Central memory CD8-positive, alpha-beta T cell (primary cell): ENCODE measurements around the gene XPO4.
"Not testable (repeated sequence)": the region's sequence is repeated elsewhere in the genome, so short reads cannot be mapped to it uniquely, and the experiment has no call there.

Source experiments
- ATAC-seq: fragments of 150-1000 bp; cut with Tn5 transposase; replicated peaks from 2 replicates; pipeline ENCODE4 v1.10.0; 2022; ENCODE audit warnings: mild to moderate bottlenecking, moderate FRiP score, moderate number of reproducible peaks; ENCODE audit not compliant: poor library complexity, severe bottlenecking; ENCODE audit errors: extremely low read depth
- DNase-seq, 2 donors: peaks; one replicate each; pipeline ENCODE4 v3.0.0; 2021; ENCODE audit warnings: low spot score in 2 of 2
- H3K27ac Mint-ChIP-seq: one replicate; pipeline ENCODE4 v1.8.0; 2022; ENCODE audit warnings: low read depth, mild to moderate bottlenecking, moderate library complexity, mixed read lengths
- H3K27me3 Mint-ChIP-seq: one replicate; pipeline ENCODE4 v1.8.0; 2022; ENCODE audit warnings: mixed read lengths
- H3K36me3 Mint-ChIP-seq: one replicate; pipeline ENCODE4 v1.8.0; 2022; ENCODE audit warnings: mild to moderate bottlenecking, moderate library complexity, mixed read lengths; ENCODE audit not compliant: insufficient read depth
- H3K4me1 Mint-ChIP-seq: one replicate; pipeline ENCODE4 v1.8.0; 2022; ENCODE audit warnings: mixed read lengths
- H3K4me3 Mint-ChIP-seq: one replicate; pipeline ENCODE4 v1.8.0; 2022; ENCODE audit warnings: mild to moderate bottlenecking, moderate library complexity, mixed read lengths
- H3K9me3 Mint-ChIP-seq: one replicate; pipeline ENCODE4 v1.8.0; 2022; ENCODE audit warnings: mixed read lengths

Gene XPO4

GRCh38 chr13:20902438-20903163 is at the start of gene XPO4:
XPO4 (minus strand) TSS chr13:20902746; CDS start chr13:20902738, 8 bp downstream.
- H3K4me3 Mint-ChIP-seq = peak within 1 kb of the TSS; percentile 97
- peaks cover 32% of the 10 kb centered on the region for H3K4me1 Mint-ChIP-seq
- no peaks in the 10 kb centered on the region for H3K27me3 Mint-ChIP-seq
- DNase-seq (peak; percentile 54 to 60), ATAC-seq (peak; percentile 93)
- H3K9me3 Mint-ChIP-seq = no peaks in the 10 kb centered on the region
- peak within 1 kb of the TSS; percentile 99 for H3K27ac Mint-ChIP-seq
- peaks cover 18% of the 10 kb centered on the region for H3K36me3 Mint-ChIP-seq

- not testable (repeated sequence) for H3K36me3 Mint-ChIP-seq, ATAC-seq, H3K4me3 Mint-ChIP-seq, H3K9me3 Mint-ChIP-seq, H3K4me1 Mint-ChIP-seq, H3K27ac Mint-ChIP-seq, DNase-seq
- peaks cover 75% of the 10 kb centered on the region for H3K27me3 Mint-ChIP-seq
These were observed 45.5 kb upstream of the XPO4 start for GRCh38 chr13:20948001-20948400.

DNA sequence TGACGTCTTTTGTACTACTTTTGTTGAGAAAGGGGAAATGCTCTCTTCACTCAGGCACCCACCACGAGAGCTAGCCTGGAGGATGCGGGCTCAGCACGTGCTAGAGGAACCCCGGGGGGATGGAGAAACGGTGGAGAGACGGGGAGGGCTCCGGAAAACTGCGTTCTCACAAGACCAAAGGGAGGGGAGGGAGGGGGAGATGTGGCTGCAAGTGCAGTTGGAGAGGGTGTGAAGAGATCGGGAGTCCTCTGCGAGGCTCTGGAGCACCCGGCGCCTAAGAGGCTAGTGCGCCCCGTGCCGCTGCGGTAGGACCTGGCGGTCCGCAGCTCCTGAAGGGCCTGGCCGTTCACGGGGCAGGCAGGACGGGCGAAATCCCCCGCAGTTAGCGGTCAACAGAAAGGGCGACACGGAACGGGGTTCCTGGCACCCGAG is 43.4 kb upstream of the XPO4 start:
- DNase-seq (no peak), ATAC-seq (no peak)
- H3K36me3 Mint-ChIP-seq = no peaks in the 10 kb centered on the region
- H3K9me3 Mint-ChIP-seq = no peaks in the 10 kb centered on the region
- peaks cover 9% of the 10 kb centered on the region for H3K4me1 Mint-ChIP-seq
- H3K4me3 Mint-ChIP-seq = peak overlapping the region; percentile 21
- peaks cover 68% of the 10 kb centered on the region for H3K27me3 Mint-ChIP-seq
- H3K27ac Mint-ChIP-seq = no peak overlapping the region

DNA sequence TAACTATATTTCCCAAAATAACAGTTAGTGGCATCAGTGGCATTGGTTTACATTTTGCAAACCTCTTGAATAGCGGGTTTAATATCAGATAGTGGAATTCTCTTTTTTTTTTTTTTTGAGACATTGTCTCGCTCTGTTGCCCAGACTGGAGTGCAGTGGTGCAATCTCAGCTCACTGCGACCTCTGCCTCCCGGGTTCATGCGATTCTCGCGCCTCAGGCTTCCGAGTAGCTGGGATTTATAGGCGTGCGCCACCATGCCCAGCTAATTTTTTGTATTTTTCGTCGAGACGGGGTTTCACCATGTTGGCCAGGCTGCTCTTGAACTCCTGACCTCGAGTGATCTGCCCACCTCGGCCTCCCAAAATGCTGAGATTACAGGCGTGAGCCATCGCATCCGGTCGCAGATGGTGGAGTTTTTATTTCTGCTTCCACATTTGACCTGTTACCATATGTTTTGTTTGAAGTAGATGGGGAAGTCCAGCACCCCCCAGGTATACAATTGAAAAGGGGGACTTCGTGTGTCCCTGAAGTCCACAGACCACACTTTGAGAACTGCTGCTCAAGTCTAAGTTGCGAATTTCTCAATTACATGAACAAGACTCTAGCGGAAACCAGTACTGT is 40.5 kb upstream of the XPO4 start:
- Mint-ChIP-seq H3K36me3 (no peaks in the 10 kb centered on the region), H3K4me3 (no peak overlapping the region), H3K27ac (no peak overlapping the region), H3K4me1 (peaks cover 9% of the 10 kb centered on the region), H3K27me3 (peaks cover 77% of the 10 kb centered on the region), H3K9me3 (no peaks in the 10 kb centered on the region)
- DNase-seq = no peak
- no peak for ATAC-seq

DNA sequence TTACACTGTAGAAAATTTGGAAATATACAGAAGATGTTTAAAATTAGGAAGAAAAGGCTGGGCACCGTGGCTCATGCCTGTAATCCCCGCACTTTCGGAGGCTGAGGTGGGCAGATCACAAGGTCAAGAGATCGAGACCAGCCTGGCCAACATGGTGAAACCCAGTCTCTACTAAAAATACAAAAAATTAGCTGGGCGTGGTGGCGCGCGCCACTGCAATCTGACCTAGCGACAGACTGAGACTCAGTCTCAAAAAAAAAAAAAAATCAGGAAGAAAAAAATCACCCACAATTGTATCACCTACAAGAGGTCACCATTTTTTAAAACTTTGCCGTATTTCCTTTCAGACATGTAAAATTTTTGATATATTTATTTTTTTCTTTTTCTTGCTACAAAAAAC is 38.0 kb upstream of the XPO4 start:
- H3K4me3 Mint-ChIP-seq, DNase-seq, ATAC-seq, H3K4me1 Mint-ChIP-seq, H3K36me3 Mint-ChIP-seq, H3K9me3 Mint-ChIP-seq, H3K27ac Mint-ChIP-seq: not testable (repeated sequence)
- H3K27me3 Mint-ChIP-seq = peaks cover 56% of the 10 kb centered on the region

DNA sequence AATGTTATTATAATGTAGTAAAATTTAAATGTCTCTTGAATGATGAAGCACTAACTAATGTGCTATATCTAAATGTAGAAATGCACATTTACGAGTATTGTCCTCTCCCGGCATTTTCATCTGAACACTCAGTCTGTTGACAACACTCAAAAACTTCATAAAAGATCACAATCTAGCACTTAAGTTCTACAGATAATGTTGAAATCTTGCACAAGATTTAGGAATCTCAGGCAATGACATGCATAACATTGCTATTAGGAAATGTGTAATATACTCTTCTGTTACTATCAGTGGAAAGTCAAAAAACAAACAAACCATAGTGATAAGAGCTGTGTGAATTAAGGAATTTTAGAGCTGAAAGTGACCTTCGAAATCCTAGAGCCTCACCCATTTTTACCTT is 37.5 kb upstream of the XPO4 start:
- Mint-ChIP-seq H3K27me3 (peaks cover 56% of the 10 kb centered on the region), H3K4me1 (no peaks in the 10 kb centered on the region), H3K36me3 (no peaks in the 10 kb centered on the region), H3K27ac (no peak overlapping the region), H3K9me3 (no peaks in the 10 kb centered on the region), H3K4me3 (no peak overlapping the region)
- DNase-seq (no peak), ATAC-seq (no peak)

DNA sequence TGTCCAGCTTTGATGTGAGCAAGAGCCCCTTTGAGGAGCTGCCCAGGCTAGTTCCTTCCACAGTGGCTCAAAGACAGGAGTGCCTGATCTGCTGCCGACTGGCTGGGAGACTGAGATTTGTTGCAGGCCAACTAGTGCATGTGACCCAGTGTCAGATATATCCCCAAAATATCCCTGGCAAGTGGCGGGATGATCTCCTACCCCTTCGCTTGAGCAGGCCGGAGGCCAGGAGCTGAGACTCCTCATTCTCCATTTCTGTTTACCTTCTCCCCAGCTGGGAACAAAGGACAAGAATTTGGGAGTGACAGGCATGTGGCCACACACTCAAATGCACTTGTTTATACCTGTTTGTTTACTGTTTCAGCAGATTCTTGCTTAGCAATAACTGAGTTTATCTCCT is 37.1 kb upstream of the XPO4 start:
- Mint-ChIP-seq H3K4me3 (no peak overlapping the region), H3K4me1 (no peaks in the 10 kb centered on the region), H3K9me3 (no peaks in the 10 kb centered on the region), H3K27me3 (peaks cover 55% of the 10 kb centered on the region), H3K36me3 (no peaks in the 10 kb centered on the region), H3K27ac (no peak overlapping the region)
- no peak for ATAC-seq
- no peak for DNase-seq

DNA sequence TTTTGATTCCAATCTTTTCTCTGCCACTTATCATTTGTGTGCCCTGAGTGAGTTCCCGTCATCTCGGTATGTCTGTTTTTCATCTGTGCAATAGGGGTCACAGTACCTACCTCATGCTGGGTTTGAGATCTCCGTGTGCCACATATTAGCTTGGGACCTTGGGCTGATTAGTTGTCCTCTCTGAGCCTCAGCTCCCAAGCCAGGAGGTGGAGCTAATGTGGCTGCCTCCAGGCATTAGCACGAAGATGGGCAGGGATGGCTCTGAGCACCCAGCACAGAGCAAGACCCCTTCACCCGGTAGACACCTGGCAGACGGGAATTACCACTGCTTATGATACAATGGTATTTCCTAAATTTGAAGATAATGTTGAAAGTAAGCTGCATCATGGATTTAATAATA is 35.8 kb upstream of the XPO4 start:
- Mint-ChIP-seq H3K27me3 (peaks cover 45% of the 10 kb centered on the region), H3K4me3 (no peak overlapping the region), H3K4me1 (no peaks in the 10 kb centered on the region), H3K36me3 (no peaks in the 10 kb centered on the region), H3K9me3 (no peaks in the 10 kb centered on the region), H3K27ac (no peak overlapping the region)
- no peak for ATAC-seq
- DNase-seq = no peak

- no peaks in the 10 kb centered on the region for H3K9me3 Mint-ChIP-seq
- H3K4me3 Mint-ChIP-seq = no peak overlapping the region
- no peaks in the 10 kb centered on the region for H3K27me3 Mint-ChIP-seq
- no peaks in the 10 kb centered on the region for H3K4me1 Mint-ChIP-seq
- ATAC-seq (no peak), DNase-seq (no peak)
- H3K27ac Mint-ChIP-seq = no peak overlapping the region
- H3K36me3 Mint-ChIP-seq = no peaks in the 10 kb centered on the region
These were observed 25.2 kb upstream of the XPO4 start for GRCh38 chr13:20927596-20928257.

DNA sequence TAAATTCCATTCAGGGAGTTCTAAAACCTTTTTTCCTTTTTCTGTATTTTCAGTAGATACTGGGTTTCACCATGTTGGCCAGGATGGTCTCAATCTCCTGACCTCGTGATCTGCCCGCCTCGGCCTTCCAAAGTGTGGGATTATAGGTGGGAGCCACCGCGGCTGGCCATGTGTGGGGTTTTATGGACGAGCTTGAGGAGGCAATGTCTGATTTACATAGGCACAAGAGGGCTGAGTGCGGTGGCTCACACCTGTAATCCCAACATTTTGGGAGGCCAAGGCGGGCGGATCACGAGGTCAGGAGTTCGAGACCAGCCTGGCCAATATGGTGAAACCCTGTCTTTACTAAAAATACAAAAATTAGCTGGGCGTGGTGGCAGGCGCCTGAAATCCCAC is 22.8 kb upstream of the XPO4 start:
- H3K36me3 Mint-ChIP-seq, DNase-seq, H3K27ac Mint-ChIP-seq, H3K4me1 Mint-ChIP-seq, H3K4me3 Mint-ChIP-seq, H3K9me3 Mint-ChIP-seq, ATAC-seq, H3K27me3 Mint-ChIP-seq: not testable (repeated sequence)

DNA sequence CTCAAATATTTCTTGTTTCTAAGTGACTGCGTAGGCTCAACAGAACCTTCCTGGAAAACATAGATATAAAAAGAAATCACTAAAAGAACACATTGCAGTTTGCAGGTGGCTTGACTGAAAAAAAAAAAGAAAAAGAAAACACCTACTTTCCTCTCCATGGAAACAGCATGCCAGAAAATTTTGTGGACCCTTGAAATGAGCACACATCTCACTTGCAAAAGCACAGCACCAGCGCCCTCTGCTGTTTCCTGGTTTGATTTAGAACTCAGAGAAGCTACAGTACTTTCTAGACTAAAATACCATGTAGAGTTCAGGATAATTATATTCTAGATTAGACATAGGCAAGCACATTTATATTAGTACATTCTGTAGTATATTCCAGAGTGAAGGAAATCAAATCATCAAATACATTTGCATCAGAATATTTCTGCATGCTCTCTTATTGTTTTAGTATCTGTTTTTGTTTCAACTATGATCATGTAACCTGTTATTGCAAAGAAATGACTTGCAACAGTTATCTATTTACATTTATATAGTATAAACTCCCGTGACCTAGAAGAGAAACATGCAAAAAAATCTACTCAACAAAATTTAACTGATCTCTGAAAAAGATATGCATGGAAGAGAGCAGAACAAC is 22.3 kb upstream of the XPO4 start:
- Mint-ChIP-seq H3K27ac (no peak overlapping the region), H3K9me3 (no peaks in the 10 kb centered on the region), H3K27me3 (no peaks in the 10 kb centered on the region), H3K4me1 (no peaks in the 10 kb centered on the region), H3K36me3 (no peaks in the 10 kb centered on the region), H3K4me3 (no peak overlapping the region)
- ATAC-seq = no peak
- DNase-seq = peak; percentile 44 to 60

DNA sequence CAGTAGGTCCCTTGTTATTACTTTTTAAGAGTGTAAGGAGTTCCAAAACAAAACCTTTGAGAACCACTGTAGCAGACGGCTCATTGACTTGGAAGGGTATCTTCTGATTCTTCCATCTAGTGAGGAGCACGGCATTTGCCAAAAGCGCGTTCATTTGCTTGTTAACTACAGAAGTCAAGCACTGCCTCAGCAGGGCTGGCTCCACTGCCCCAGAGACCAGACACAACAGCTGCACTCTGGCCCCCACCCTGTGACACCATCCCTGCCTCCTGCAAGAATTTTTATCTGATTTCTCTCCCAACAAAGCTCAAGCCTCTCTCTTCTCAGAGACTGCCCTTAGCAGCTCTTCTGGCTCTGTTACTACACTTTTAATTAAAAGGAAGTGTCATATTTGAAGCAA is 20.7 kb upstream of the XPO4 start:
- no peak overlapping the region for H3K27ac Mint-ChIP-seq
- no peak overlapping the region for H3K4me3 Mint-ChIP-seq
- ATAC-seq (no peak), DNase-seq (no peak)
- no peaks in the 10 kb centered on the region for H3K36me3 Mint-ChIP-seq
- H3K4me1 Mint-ChIP-seq = no peaks in the 10 kb centered on the region
- H3K9me3 Mint-ChIP-seq = no peaks in the 10 kb centered on the region
- no peaks in the 10 kb centered on the region for H3K27me3 Mint-ChIP-seq
